Liver (tissue), 9 donors: ENCODE measurements around the gene XYLT1. TPM values are rescaled to one million over a fixed set of nuclear protein-coding genes. Genes with fewer than 3 reads are reported as not detected.

Experiments used
- DNase-seq: peaks from one replicate; pipeline ENCODE4 v3.0.0-alpha.2; 2017; ENCODE audit warnings: low spot score
- H3K27ac ChIP-seq, 2 donors: one replicate each; pipeline ENCODE4 v1.7.0; 2013; ENCODE audit warnings: inconsistent platforms in 2 of 2, low read length in 2 of 2, control low read depth in 1 of 2, low read depth in 1 of 2, mild to moderate bottlenecking in 1 of 2
- H3K27me3 ChIP-seq, 4 donors: one replicate each; pipeline versions ENCODE4 v1.6.1 to v1.7.0; 2013; ENCODE audit warnings: low read length in 3 of 4, inconsistent platforms in 1 of 4, mild to moderate bottlenecking in 1 of 4, moderate library complexity in 1 of 4; ENCODE audit not compliant: control insufficient read depth in 4 of 4, insufficient read depth in 4 of 4
- H3K36me3 ChIP-seq, 4 donors: one replicate each; pipeline versions ENCODE4 v1.6.1 to v1.7.0; 2013; ENCODE audit warnings: low read length in 3 of 4, mild to moderate bottlenecking in 3 of 4, low read depth in 1 of 4, moderate library complexity in 1 of 4; ENCODE audit not compliant: control insufficient read depth in 4 of 4, insufficient read depth in 3 of 4
- H3K4me1 ChIP-seq, 4 donors: one replicate each; pipeline versions ENCODE4 v1.6.1 to v1.7.0; 2013; ENCODE audit warnings: low read length in 3 of 4, mild to moderate bottlenecking in 3 of 4, moderate library complexity in 1 of 4; ENCODE audit not compliant: control insufficient read depth in 4 of 4, insufficient read depth in 4 of 4
- H3K4me3 ChIP-seq, 3 donors: one replicate each; pipeline versions ENCODE4 v1.6.1 to v1.7.0; 2013; ENCODE audit warnings: low read length in 3 of 3, control low read depth in 1 of 3, low read depth in 1 of 3, mild to moderate bottlenecking in 1 of 3
- H3K9ac ChIP-seq, 2 donors: one replicate each; pipeline ENCODE4 v1.7.0; 2013; ENCODE audit warnings: low read length in 2 of 2, mild to moderate bottlenecking in 2 of 2, moderate library complexity in 2 of 2, control low read depth in 1 of 2, low read depth in 1 of 2
- H3K9me3 ChIP-seq, 4 donors: one replicate each; pipeline versions ENCODE4 v1.6.1 to v1.7.0; 2013; ENCODE audit warnings: low read length in 3 of 4; ENCODE audit not compliant: control insufficient read depth in 4 of 4
- CTCF ChIP-seq: fragments of 150-350 bp; IDR thresholded peaks from 2 replicates; pipeline ENCODE4 v1.5.1; 2017; ENCODE audit warnings: improper control_type of control experiment, low read depth, low read length; ENCODE audit not compliant: missing input control
- FOXA1 ChIP-seq: IDR thresholded peaks from 2 replicates; pipeline ENCODE4 v1.6.1; 2016; ENCODE audit warnings: antibody characterized with exemption
- GABPA ChIP-seq, 2 donors: IDR thresholded peaks in 1 of 2; conservative IDR thresholded peaks in 1 of 2; 2 replicates each; pipeline ENCODE4 v1.6.1; 2016; ENCODE audit warnings: antibody characterized with exemption in 2 of 2, mild to moderate bottlenecking in 1 of 2, moderate library complexity in 1 of 2
- HNF4G ChIP-seq: IDR thresholded peaks from 2 replicates; pipeline ENCODE4 v1.6.1; 2016; ENCODE audit warnings: antibody characterized with exemption
- JUND ChIP-seq, 2 donors: IDR thresholded peaks; 2 replicates each; pipeline ENCODE4 v1.6.1; 2016; ENCODE audit warnings: antibody characterized with exemption in 2 of 2
- MAX ChIP-seq: IDR thresholded peaks from 2 replicates; pipeline ENCODE4 v1.6.1; 2016; ENCODE audit warnings: antibody characterized with exemption
- RAD21 ChIP-seq, 2 donors: IDR thresholded peaks; 2 replicates each; pipeline ENCODE4 v1.6.1; 2016; ENCODE audit warnings: antibody characterized with exemption in 2 of 2, mild to moderate bottlenecking in 2 of 2
- RXRA ChIP-seq, 2 donors: IDR thresholded peaks; 2 replicates each; pipeline ENCODE4 v1.6.1; 2017 to 2018; ENCODE audit warnings: antibody characterized with exemption in 2 of 2, mild to moderate bottlenecking in 1 of 2
- ZBTB33 ChIP-seq: IDR thresholded peaks from 2 replicates; pipeline ENCODE4 v1.6.1; 2016; ENCODE audit warnings: antibody characterized with exemption
- WGBS: extraction: QIAGEN DNeasy Blood & Tissue Kit; methylation state at CpG from one replicate; pipeline ENCODE4 v1.1.7; 2013; 5-methylcytosine and 5-hydroxymethylcytosine counted together
- polyA plus RNA-seq, 2 donors: library from polyadenylated mRNA; stranded (reverse) in 1 of 2; unstranded in 1 of 2; fragments of 200-250 nt in 1 of 2; fragments of >200 nt in 1 of 2; fragmentation: Nextera tagmentation in 1 of 2; extraction: Ambion mirVana in 1 of 2; gene quantifications; one replicate each; pipeline versions ENCODE4 v1.2.1 to v1.2.3, GENCODE V29; 2013 to 2015
- total RNA-seq, 2 donors: library from RNA; depleted of rRNA; stranded (reverse); fragments of >200 nt; gene quantifications; one replicate each; pipeline ENCODE4 v1.2.3, GENCODE V29; 2014
- donor health status: healthy.
- donor health status: healthy.
- donor health status: healthy.
- donor health status: healthy.
- donor health status: healthy.

Gene XYLT1
- total RNA-seq (1 to 10 TPM in 1 of 2 donors, under 1 TPM in 1; 0.79 to 2.3 TPM), polyA plus RNA-seq (under 1 TPM; 0.25 to 0.27 TPM)

GRCh38 chr16:17470908-17471718 is at the start of gene XYLT1:
XYLT1 (minus strand) TSS chr16:17470960; CDS start chr16:17470796, 164 bp downstream.
- H3K27ac ChIP-seq: no peak within 1 kb of the TSS
- no peaks in the 10 kb centered on the region for H3K36me3 ChIP-seq
- H3K4me1 ChIP-seq: peaks cover 0 to 9% (median 4%) of the 10 kb centered on the region in 4 donors
- WGBS: 10% methylated on average over 36 of the region's 36 CpGs
- H3K4me3 ChIP-seq: peak within 1 kb of the TSS in 2 of 3 donors; percentile 26 to 62
- H3K9me3 ChIP-seq: no peaks in the 10 kb centered on the region
- H3K9ac ChIP-seq: no peak within 1 kb of the TSS
- peaks cover 0 to 20% (median 2%) of the 10 kb centered on the region in 4 donors for H3K27me3 ChIP-seq
- no peak for DNase-seq
- no peak for TF ChIP-seq GABPA (IDR thresholded peaks at IDR 0.05 in 1 of 2, conservative IDR thresholded peaks at IDR 0.05 in 1 of 2)
- TF ChIP-seq ZBTB33: no peak
- TF ChIP-seq RAD21 (IDR thresholded peaks at IDR 0.05): no peak

GRCh38 chr16:17520111-17520510 is 49.4 kb upstream of the XYLT1 start:
- no peak for DNase-seq
- 69% methylated on average over 3 of the region's 3 CpGs for WGBS
- no peak overlapping the region for H3K27ac ChIP-seq
- H3K36me3 ChIP-seq: no peaks in the 10 kb centered on the region
- no peak overlapping the region for H3K4me3 ChIP-seq
- no peaks in the 10 kb centered on the region for H3K4me1 ChIP-seq
- TF ChIP-seq RXRA (IDR thresholded peaks at IDR 0.05): no peak
- TF ChIP-seq CTCF: no peak
- no peak for TF ChIP-seq MAX
- no peak for TF ChIP-seq ZBTB33
- no peak for TF ChIP-seq JUND (IDR thresholded peaks at IDR 0.05)
- no peak for TF ChIP-seq FOXA1
- TF ChIP-seq HNF4G: no peak
- H3K27me3 ChIP-seq: peaks cover 0 to 15% (median 3%) of the 10 kb centered on the region in 4 donors
- no peak overlapping the region for H3K9ac ChIP-seq
- no peaks in the 10 kb centered on the region for H3K9me3 ChIP-seq
